IPS DF 4.7 (cell line): ENCODE data around the gene TMEM179.
"Not testable (repeated sequence)": the region's sequence is repeated elsewhere in the genome, so short reads cannot be mapped to it uniquely, and the experiment has no call there.

Source experiments
- DNase-seq: peaks from one replicate; pipeline ENCODE4 v3.0.0-alpha.2; 2013; ENCODE audit warnings: low spot score; ENCODE audit errors: extremely low read depth

TMEM179 gene

DNA sequence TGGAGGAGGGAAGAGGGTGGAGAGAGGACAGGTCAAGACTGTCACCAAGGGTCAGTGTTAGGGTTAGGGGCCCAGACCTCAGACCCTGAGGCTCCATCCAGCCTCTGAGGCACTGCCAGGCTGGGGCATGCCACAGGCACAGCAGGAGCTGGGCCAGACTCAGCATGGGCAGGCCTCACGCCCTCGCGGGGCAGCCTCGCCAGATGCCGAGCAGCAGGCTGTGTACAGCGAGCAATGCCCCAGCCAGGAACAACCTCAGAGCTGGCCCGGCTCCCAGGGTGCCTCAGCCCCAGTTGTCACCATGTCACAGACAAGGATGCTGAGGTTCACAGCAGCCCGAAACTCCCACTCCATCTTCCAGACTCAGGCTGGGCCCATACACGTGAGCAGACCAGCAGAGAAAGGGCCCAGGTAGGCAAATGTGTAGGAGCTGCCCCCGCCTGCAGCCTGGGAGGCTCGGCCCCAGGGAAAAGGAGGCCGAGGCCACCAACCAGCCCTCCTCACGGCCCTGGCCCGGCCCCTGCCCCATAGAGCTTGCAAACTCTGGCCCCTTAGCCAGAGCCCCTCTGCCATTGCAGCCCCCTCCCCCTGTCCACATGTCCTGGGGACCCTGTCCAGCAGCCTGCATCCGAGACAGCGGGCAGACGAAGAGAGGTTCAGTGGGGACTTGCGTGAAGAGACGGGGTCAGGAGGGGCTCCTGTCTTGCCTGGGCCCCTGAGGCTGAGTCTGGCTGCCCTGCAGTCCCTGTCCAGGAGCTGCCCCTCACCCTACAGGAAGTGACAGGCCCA is 17.5 kb downstream of the TMEM179 start:
- DNase-seq, result no peak

DNA sequence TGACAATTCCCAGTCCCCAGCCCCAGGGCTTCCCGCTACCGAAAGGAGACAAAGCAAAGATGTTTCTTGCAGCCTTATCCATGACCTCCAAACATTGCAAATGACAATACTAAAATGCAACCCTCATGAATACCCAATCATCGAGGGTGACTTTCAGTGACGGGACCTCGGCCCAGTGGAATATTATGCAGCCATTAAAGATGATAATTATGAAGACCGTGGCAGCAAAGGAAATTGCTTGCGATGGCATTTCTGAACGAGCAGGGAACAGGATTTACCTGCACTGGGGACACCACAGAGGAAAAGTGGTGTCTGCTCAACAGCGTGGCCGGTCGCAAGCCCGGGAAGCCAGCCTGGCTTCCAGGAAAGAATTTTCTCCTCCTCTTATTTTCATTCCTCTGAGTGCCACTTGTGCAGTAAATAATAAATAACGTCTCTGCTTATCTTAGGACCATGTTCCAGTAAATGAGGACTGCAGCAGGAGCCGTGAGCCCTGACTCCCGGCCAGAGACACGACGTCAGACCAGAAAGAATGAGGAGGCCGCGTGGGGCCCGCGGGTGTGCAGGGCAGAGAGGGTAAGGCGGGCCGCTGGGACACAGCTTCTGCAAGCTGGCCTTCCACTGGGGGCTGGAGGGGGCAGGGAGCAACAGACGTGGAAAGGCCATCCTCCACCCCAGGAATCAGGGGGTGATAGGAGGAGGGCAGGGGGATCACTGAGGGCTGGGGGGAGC is 18.4 kb downstream of the TMEM179 start:
- no peak for DNase-seq

DNA sequence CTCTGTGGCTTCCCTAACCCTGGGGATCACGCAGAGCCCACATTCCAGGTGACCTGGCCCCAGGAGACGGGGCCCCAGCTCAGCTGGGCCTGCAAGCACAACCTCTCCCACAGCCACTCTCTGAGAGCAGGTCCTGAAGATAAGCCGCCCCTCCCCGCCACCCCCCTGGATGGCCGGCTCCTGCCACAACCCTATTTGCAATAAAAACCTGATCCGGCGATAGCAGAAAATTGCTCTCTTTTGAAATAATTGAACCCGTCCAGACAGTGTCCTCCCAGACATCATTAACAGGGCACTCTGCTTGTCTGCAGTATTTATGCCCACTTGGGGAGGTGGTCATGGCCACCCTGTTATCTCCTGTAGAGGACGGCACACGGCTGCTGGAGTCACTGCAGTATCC is 20.0 kb downstream of the TMEM179 start:
- no peak for DNase-seq

DNA sequence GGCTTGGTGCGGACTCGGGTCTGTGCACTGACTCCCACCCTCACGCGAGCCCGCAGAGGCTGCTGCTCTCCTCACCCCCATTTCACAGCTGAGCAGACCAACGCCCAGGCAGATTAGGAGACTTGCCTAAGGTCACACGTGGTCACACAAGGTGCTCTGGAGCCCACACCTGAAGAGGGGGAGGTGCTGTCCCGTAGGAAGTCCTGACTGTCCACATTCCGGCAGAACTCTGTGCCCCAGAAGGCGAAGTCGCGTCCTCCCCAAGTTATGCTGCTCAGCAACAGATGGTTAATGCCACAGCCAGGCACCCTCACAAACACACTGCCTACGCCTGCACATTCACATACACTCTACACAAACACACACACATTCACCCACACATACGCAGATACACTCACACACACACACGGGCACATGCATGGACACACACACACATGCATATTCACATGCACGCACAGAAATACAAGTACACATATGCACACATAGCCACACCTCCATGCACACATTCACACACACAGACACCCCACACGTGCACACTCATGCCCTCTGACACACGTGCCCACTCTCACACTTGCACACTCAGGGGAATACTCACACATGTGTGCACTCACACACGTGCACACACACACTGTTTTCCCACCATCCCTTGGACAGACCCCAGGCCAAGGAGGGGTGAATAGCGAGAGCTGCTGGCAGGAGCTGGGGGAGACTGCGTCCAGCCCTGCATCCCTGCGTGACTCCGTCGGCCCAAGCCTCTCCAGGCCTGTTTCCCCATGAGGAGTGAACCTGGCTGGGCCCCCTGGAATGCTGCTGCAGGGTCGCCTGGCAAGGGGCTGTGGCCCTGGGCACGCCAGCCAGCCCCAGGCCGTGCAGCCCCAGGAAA is 20.9 kb downstream of the TMEM179 start:
- DNase-seq, result no peak

DNA sequence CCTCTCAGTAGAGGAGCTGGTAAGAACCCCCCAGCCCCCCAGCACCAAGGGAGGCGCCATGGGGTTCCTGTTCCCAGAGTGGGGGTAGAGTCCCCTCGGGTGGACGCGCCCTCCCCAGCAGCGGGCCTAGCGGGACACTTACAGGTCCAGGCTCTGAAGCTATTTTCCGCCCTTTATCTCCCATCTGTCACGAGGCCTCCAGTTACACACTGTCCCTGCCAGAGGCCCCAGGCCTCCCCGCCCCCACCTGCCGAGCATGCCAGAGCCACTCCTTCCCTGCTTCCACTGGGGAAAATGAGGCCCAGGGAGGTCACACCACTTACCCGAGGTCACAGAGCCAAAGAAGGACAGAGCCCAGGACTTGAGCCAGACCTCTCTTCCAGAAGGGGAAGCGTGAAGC is 21.9 kb downstream of the TMEM179 start:
- no peak for DNase-seq

DNA sequence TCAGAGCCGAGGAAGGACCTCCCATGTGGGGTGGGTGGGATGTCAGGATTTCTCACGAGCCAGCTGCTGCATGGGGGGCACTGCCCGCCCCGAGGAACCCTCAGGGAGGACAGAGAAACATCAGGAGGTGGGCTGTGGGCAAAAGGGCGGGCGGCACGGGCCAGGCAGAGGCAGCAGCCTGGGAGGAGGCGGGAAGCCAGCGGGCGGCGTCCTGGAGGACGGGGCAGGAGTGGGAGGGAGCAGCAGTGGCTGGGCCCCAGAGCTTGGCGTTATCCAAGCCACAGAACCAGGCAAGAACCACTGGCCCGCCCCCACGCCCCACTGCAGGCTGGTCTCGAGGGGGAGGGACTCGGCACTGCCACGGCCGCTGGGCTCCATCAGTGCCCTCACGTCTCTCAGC is 22.6 kb downstream of the TMEM179 start:
- DNase-seq, result no peak

DNA sequence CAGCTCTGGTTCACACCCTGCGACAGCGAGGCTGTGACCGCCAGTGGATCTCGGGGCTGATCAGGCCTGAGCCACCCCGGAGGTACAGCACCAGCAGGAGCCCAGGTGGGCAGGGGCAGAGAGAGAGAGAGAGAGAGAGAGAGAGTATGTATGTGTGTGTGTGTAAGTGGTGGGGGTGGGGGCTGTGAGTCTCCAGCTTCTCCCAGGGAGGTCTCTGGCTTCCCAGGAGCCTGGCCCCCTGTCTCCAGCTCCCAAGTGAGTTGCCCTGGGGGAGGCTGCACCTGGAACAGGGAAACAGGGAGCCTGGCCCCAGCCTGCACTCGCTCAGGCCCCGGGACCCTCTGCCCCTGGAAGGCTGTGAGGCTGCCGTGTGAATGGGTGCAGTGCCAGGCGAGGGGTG is 23.1 kb downstream of the TMEM179 start:
- DNase-seq, result no peak

DNA sequence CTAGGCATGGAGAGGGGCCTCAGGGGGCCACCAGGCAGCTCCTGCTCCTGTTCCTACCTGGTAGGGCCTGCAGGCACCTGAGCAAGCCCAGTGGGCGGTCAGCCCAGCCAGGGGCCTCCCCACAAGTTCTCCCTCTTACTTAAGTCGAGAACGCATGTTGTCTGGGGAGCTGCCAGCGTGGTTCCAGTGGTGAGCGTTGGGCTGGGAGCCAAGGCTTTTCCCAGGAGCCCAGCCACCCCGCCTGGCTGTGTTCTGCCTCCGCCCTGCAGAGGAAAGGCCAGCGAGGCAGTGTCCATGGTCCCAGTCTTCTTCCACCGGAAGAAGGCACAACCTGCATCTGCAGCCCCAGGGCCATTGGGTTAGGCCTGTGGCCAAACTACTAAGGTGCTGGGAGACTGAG is 23.6 kb downstream of the TMEM179 start:
- no peak for DNase-seq

DNA sequence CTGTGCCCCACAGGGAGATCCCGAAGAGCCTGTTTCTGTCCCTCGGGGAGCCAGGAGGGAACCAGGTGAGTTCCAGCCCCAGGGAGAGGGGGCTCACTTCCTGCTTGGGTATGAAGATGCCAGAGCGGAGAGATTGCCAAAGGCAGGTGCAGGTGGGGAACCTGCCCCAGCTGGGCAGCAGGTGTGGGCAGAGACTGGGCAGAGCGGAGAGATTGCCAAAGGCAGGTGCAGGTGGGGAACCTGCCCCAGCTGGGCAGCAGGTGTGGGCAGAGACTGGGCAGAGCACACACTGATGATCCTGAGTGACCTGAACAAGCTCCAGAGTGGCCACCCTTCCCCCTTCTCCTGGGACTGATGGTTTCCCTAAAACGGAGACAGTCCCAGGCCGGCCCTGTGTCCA is 24.6 kb downstream of the TMEM179 start:
- DNase-seq, result not testable (repeated sequence)

DNA sequence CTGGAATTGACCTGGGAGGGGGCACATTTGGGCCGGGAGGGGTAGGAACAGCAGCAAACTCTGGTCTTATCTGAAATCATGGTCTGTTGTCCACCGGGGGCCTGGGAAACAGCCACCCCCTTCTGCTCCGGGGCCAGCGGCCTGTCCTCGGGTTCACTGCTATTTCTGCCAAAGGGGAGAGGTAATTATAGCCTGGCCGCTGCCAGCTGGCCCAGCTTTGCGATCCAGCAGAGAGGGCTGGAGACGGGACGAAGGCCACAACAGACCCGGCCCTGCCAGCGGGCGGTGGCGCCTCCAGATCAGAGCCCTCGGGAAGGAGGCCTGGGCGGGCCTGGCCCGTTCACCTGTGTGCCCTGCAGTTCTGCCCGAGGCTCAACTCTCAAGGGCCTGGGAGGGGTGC is 25.1 kb downstream of the TMEM179 start, which contains the start of gene C14orf180:
C14orf180 (plus strand) TSS at position 258 of the 400 bp plus-strand sequence. CDS start 6,667 bp downstream, outside the sequence.
- no peak for DNase-seq

DNA sequence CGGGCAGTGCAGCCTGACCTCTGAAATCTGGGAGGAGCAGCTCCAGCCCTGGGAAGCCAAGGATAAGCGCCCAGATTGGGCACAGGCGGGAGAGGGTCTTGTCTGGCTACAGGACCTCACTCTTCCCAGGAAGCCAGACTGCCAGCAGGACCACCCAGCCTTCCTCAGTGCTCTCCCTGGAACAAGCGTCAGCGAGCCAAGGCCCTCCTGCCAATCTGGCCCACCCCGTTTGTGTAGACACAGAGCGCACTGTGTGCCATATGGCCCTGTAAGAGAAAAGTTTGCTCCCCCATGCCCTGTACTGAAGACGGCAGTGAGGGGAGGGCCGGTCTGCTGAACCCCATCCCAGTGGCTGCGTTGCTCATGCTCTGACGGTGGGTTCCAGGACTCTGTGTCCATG is 26.3 kb downstream of the TMEM179 start:
- no peak for DNase-seq

DNA sequence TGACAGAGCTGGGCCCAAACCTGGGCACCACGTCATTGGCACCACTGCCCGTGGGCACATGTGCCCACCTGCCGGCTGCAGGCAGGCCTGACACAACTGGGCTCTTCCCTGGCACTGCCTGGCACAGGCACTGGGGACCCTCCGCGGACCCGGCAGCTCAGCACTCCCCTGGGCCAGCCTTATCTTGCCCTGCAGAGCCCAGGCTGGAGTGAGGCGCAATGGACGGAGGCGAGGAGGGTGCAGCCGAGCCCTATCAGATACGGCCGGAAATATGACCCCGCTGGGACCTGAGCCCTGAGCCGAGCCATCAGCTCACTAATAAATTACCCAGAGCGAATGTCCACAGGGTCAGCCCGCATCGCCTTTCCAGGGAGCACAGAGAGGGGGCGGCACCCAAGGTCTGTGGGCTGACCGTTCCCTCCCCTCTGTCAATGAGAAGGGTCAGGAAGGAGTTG is 26.7 kb downstream of the TMEM179 start:
- DNase-seq, result no peak

DNA sequence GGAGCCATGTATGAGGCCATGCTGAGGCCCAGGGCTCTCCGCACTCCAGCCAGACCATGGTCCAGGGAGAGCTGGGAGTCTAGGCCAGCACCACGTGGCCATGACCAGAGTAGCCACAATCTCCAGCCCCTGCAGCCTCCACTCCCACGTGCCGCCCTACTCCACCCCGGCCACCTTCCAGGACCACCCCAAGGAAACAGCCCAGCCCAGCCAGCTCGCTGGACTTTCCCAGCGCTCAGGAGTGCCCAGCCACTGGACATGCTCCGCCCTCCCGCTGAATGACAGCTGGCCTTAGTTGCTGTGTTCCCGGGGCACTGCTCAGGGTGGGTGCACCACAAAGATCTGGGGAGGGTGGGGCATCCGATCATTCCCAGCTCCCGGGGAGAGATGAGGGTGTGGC is 27.1 kb downstream of the TMEM179 start:
- DNase-seq, result no peak

DNA sequence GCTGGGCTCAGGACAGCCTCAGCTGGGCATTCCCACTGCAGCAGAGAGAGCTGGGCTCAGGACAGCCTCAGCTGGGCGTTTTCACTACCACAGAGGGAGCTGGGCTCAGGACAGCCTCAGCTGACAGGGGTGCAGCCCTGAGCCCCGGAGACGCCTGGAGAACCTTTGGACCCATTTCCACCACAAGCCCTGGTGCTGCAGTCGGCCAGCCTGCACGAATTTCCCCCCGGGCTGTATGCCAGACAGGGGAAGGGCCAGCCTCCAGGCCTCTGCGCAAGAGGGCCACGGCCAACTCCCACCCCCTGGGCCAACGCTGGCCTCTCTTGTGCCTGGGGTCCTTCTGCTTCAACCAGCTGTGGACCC is 27.6 kb downstream of the TMEM179 start:
- DNase-seq, result no peak

DNA sequence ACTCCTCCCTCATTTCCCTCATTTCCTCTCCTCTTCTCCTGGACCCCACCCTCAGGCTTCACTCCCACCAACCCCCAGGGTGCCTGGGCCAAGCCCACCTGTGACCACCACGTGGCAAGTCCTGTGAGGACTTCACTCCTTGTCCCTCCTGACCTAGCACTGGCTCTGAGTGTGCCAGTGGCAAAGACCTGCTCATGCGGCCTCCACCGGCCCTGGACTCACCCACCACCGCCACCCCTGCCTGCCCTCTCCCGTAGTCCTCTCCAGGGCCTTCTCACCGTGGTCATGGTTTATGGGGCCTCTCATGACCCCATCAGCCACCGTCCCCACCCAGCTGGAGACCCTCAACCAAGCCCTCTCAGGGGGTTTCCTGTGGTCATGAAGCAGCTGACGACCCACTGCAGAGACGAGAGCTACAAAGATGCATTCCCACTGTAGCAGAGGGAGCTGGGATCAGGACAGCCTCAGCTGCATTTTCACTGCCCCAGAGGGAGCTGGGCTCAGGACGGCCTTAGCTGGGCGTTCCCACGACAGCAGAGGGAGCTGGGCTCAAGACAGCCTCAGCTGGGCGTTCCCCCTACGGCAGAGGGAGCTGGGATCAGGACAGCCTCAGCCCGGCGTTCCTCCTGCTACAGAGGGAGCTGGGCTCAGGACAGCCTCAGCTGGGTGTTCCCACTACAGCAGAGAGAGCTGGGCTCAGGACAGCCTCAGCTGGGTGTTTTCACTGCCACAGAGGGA is 28.2 kb downstream of the TMEM179 start:
- DNase-seq, result no peak

DNA sequence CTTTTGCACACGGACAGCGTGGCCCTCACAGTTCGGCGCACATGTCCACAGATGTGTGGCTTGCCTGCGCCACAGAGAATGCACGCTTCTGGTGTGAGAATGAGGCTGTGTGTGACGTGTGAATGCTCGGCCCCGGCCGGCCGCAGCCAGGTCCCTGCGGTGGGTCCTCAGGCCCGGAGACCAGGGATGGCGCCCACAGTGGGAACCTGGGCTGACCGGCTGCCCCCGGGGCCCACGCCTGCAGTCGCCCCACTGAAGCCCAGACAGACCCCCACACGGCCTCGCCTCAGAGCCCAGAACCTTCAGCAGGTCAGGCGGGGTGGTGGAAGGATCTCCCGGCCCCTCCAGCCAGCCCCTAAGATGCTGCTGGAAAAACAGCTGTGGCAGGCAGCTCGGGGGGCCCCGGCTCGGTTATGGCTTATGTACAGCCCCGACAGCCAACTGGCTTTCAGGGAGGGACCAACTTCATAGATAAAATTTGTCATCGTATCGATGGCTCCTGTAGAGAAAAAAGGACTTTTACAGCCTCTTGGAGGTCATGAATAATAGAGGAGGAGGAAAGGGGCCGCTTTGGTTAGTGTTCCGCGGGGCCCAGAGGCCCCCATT is 29.5 kb downstream of the TMEM179 start:
- DNase-seq, result no peak

DNA sequence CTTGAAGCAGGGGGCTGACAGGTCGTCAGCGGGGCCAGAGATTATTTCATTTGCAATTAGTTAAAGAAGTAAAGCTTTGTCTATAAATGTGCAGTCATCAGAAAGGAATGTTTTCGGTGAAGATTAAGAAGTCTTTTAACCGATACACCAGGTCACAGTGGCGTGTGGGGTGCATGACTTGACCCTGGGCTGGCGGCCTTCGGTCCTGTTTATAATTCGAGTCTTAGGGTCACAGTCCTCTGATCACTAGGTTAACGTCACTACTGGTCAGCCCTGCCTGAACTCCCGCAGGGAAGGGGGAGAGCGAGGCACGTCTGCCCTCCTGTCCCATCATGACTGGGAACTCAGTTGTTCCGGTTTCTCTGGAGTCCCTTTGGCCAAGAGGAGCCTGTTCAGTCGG is 30.0 kb downstream of the TMEM179 start:
- DNase-seq, result no peak

DNA sequence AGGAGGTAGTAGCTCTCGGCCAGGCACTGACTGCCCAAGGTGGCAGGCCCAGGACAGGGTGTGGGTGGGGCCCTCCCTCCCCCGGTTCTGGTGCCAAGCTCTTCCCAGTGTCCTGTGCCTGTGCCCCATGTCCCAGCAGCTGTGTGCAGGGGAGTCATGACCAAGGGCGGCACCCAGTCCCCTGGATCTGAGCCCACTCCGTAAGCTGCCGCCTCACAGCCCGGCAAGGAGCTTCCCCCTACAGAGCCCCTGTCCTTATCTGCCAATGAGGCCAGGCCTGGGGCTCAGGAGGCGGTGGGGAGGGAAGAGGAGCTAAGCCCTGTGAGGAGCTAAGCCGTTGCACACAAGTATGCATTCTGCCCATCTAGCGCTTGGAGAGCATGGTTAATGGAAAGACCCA is 30.6 kb downstream of the TMEM179 start:
- no peak for DNase-seq

DNA sequence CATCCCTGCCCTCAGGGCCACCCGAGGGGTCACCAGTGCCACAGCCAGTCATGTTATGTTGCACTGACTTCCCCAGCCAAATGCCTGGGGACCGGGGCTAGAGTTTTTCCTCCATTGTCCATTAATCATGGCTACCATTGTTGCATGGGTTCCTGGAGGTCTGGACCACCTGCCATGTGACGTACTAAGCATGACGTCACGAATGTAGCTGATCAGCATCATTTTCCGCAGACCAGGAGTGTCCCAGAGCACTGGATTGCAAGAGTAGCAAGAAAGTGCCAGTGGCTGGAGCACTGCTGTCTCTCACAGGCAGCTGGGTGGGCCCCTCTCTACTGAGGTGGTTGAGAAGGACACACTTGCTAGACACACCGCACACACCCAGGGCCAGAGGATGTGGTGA is 31.9 kb downstream of the TMEM179 start:
- no peak for DNase-seq

DNA sequence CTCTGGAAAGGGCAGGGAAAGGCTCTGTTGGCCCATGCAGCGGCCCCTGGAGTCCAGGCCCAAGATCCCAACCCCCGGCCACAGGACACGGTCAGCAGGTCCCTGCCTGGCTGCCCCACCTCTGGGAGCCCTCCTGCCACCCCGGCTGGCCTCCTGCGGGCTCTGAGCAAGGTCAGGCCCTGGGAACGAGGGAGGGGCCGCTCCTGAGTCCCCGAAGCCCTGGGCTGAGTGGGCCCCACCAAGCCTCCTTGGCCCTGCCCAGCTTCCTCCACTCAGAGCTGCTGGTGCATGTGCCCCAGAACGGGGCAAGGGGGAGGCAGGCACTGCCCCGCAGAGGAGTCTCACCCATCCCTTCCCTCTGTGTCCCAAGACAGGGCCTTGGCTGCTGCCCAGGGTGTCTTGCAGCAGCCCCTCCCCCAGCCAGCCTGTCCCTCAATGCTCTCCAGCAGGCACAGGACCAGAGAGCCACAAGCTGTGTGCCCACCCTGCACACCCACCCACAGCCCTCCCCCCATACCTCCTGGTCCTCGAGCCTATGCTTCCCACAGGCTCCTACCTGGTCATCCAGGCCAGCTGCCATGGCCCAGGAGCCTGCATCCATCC is 32.4 kb downstream of the TMEM179 start:
- no peak for DNase-seq
